CD4-positive, alpha-beta T cell treated with Interleukin-21 for 1 hour (primary cell): ENCODE data around the gene ALPP.
"Not testable (repeated sequence)": the region's sequence is repeated elsewhere in the genome, so short reads cannot be mapped to it uniquely, and the experiment has no call there.

Source experiments
- DNase-seq: peaks from one replicate; pipeline ENCODE4 v3.0.0-alpha.2; 2020

The ALPP gene

GRCh38 chr2:232382331-232383225 is 4.0 kb downstream of the ALPP start:
- DNase-seq: no peak

DNA sequence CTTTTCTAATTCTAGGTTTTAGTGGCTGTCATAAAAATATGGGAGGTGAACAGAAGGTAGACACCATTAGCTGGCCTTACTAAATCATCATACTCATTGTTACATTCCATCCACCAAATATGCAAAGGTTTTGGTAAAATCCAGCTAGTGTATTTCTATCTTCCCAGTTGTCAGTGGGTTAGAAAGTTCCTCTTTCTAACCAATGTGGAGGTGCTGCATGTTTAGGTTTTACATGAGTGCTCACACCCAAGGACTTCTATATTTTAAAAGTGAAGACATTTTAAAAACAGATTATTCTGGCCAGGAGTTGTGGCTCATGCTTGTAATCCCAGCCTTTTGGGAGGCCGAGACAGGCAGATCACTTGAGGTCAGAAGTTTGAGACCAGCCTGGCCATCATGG is 5.9 kb downstream of the ALPP start:
- DNase-seq: no peak

DNA sequence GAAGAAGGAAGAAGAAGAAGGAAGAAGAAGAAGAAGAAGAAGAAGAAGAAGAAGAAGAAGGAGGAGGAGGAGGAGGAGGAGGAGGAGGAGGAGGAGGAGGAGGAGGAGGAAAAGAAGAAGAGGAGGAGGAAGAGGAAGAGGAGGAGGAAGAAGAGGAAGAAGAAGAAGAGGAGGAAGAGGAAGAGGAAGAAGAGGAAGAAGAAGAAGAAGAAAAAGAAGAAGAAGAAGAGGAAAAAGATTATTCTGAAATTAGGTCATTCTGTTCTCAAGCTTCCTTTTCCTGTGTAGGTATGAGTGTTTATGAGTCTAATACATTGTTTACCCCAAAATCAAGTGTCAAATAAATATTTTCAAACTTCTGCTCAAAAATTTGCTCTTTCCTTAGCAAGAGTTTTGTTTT is 6.5 kb downstream of the ALPP start:
- not testable (repeated sequence) for DNase-seq

GRCh38 chr2:232385660-232386489 is 7.3 kb downstream of the ALPP start:
- DNase-seq: no peak

DNA sequence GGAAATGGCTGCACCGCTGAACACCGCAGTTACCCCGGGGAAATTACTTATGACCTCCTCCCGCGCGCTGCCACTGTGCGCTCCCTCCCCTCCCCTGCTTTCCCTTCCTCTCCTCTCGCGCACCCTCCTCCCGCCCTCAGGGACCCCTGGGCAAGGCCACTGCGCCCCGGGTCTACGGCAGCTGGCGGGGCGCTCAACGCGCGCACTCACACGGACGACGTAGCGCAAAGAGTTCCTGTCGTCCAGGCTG is 7.9 kb downstream of the ALPP start:
- DNase-seq: no peak

DNA sequence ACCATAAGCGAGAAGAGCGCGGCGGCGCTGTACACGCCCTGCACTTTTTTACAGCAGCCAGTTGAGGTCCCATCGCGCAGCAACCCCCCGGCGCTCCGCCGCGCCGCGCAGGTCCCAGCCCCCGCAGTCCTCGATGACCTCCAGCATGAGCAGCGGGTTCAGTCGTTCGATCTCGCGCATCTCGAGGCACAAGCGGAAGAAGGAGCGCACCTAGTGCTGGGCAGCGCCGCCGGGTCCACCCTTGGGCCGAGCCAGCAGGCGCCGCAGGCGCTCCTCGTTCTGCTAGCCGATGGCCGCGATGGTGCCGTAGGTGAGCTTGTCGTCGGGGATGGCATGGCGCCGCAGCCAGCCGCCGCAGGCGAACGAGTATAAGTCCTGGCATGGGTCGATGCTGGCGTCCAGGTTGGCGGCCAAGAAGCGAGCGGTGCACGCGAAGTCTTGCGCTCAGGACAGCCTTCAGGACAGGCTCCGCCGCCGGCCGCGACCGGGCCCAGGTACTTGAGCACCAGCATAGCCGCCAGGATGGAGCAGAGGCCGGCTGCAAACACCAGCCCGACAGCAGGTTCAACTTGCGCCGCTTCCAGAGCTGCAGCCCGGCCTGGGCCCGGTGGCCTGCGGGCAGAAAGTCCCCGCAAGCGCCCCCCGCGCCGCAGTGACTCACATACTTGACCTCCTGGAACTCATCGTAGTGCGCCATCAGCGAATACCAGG is 8.3 kb downstream of the ALPP start:
- no peak for DNase-seq

DNA sequence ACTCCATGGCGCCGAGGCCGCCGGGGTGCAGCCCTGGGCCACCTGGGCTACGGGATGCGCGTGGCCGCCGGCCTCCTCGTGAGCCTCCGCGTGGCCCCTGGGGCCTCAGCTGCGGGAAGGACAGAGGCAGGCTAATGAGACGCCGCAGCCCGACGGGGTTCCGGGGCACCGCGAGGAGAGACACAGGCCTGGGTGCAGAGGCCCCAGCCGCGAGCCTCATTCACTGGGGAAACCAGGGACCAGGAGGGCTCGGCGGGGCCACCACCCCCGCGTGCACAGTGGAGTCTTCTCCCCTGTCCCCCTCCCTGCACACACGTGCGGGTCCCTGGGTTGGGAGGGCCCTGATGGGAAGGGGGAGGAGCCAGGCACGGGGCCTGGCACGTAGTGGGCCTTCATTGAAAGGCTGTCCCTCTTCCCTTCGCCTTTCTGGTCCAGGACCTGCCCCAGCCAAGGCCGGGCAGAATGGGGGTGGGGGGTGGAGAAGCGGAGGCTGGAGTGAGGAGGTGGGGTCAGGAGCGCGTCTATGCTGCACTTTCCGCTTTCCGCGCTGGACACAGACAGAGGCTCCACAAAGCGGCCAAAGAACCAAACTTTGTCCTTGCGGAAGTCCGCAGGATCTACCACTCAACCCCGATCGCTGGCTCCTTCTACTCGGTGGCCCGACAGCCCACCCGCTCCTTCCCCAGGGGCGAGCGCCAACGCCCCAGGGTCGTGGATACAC is 9.1 kb downstream of the ALPP start:
- DNase-seq: no peak

- no peak for DNase-seq
Measured at GRCh38 chr2:232388324-232388891, 9.9 kb downstream of the ALPP start.

DNA sequence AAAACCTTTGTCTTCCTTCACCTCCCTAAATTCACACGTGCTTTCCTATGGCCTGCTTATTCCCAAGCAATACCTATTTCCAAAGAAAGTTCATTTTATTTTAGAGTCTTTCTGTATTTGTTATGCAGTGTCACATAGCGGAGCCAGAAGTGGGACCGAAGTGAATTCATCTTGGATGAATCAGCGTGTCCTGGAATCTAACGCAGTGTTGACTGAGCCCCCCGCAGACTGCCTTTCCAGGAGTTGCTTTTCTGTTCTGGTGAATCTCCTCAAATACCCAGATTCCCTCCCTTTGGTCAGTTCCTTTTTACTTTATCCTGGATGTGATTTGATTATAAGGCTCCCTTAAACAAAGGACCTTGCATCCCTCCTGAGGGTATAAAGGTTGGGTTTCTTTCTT is 10.8 kb downstream of the ALPP start:
- no peak for DNase-seq

DNA sequence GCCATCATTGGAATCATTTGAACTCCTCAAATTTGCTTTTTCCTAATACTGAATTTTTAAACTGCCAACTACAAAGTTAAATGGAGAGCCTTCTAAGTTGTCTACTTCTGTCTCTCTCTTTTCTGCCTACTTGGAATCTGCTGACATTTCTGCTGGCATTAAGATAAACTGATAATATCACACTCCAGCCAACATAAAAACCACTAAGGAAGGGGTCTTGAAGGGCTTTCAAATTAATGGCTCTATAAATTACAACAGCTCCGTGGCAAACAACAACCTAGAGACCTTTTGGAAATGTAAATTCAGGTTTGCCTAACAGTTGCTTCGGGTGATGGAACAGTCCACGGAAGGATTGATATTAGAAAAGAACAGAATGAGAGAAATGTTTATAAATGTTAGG is 12.1 kb downstream of the ALPP start:
- no peak for DNase-seq

DNA sequence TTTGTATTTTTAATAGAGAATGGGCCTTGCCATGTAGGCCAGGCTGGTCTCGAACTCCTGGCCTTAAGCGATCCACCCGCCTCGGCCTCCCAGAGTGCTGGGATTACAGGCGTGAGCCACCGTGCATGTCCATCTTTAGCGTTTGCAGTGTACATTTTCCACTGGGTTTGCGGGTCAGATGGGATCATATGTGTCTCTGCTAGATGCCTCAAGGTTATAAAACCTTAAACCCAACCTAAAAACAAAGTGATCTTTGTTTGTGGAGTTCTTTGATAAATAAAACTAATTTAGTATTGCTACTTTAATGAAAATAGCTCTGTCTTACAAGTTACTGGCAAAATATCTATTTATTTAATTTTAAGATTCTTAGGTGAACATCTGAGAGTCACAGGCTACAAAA is 15.0 kb downstream of the ALPP start:
- no peak for DNase-seq

GRCh38 chr2:232394431-232394830 is 15.9 kb downstream of the ALPP start:
- not testable (repeated sequence) for DNase-seq

DNA sequence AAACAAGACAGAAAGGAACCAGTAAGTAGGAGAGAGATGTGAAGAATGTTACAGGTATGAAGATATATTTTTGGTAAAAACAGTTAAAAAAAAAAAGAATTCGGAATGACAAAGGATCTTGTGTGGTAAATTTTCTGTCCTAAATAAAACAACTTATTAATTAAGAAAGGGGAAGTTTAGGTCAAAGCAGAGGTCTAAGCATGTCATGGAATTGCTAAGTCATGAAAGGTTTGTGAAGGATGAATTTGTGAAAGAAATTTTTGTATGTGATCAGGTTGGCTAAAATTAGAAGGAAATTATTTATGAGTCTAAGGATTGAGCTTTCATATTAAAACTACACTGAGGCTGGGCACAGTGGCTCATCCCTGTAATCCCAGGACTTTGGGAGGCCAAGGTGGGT is 17.0 kb downstream of the ALPP start:
- no peak for DNase-seq

DNA sequence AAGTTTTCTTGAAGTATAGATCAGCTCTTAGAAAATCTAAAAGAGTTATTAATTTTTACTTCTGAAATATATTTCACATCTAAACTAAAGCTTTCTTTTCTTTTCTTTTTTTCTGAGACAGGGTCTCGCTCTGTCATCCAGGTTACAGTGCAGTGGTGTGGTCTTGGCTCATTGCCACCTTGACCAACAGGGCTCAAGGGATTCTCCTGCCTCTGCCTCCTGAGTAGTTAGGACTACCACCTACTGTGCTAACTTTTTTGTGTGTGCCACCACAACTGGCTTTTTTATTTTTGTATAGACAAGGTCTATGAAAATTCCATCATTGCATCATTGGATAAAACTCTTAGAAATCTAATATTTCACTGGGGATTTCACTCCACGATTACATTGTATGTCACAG is 18.1 kb downstream of the ALPP start:
- no peak for DNase-seq

GRCh38 chr2:232398293-232399034 is 19.9 kb downstream of the ALPP start:
- DNase-seq: no peak

DNA sequence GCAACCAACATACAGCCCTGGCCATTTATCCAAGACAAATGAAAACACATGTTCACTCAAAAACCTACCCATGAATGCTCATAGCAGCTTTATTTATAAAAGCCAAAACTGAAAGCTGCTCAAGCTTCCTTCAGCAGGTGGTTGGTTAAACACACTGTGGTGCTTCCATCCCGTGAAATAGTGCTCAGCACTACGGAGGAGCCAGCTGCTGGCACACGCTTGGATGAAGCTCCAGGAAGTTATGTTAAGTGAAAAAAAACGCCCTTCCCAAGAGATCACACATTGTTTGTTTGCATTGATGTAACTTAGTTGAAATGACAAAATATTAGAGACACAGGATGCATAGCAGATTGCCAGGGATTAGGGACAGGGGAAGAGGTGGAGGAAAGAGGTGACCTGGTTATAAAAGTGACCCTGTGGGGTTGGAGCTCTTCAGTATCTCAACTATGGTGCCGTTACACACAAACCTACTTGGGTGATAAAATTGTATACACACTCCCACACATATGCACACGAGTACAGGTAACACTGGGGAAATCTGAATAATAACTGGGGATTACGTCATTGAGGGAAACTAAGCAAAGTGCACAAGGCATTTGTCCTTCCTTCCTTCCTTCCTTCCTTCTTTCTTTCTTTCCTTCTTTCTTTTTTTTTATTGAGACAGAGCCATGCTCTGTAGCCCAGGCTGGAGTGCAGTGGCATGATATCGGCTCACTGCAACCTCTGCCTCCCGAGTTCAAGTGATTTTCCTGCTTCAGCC is 21.9 kb downstream of the ALPP start:
- DNase-seq: no peak

- DNase-seq: no peak
Measured at GRCh38 chr2:232402518-232402917, 24.0 kb downstream of the ALPP start.

GRCh38 chr2:232405943-232406510 is 27.5 kb downstream of the ALPP start:
- DNase-seq: no peak

GRCh38 chr2:232406556-232407310 is 28.2 kb downstream of the ALPP start, which contains the start of gene ALPG:
ALPG (plus strand) TSS chr2:232406844; CDS start chr2:232406895, 51 bp downstream.
- DNase-seq: no peak
